PC-9 (cell line): ENCODE results near the gene VIM. TPM values are rescaled to one million over a fixed set of nuclear protein-coding genes. Genes with fewer than 3 reads are reported as not detected.

Experiments
- BruUV-seq: library from RNA; stranded (reverse); fragments of 400-500 nt; replicated peaks from 2 replicates; lab custom pipeline; 2021; lab: Mats Ljungman, UMichigan
- CTCF ChIA-PET: fragments of 300-600 bp; sonication (Branson Sonifier 250); formaldehyde crosslinking; loops from one replicate; lab custom pipeline; 2022; ENCODE audit warnings: antibody characterized with exemption; lab: Charles Lee
- POLR2A ChIA-PET: fragments of 300-600 bp; sonication (Branson Sonifier 250); formaldehyde crosslinking; loops from one replicate; lab custom pipeline; 2022; ENCODE audit warnings: antibody characterized with exemption; ENCODE audit not compliant: unreplicated experiment; lab: Charles Lee
- DNase-seq, 2 experiments: peaks; one replicate each; pipeline versions ENCODE4 v3.0.0 to v3.0.0-alpha.2; 2015 to 2022; ENCODE audit warnings: mixed read lengths in 1 of 2
- H2AFZ ChIP-seq: fragments of 200-600 bp; sonication (generic); 2 replicates; pipeline ENCODE4 v1.8.1; 2017; ENCODE audit warnings: antibody characterized with exemption
- H3F3A ChIP-seq: fragments of 200-600 bp; sonication (generic); 2 replicates; pipeline ENCODE4 v1.8.1; 2017; ENCODE audit warnings: antibody characterized with exemption, mild to moderate bottlenecking, low read depth; ENCODE audit not compliant: insufficient read depth
- H3K27ac ChIP-seq: fragments of 200-600 bp; sonication (generic); 2 replicates; pipeline ENCODE4 v1.6.1; 2016; ENCODE audit warnings: mixed run types
- H3K27me3 ChIP-seq: fragments of 200-600 bp; sonication (generic); 2 replicates; pipeline ENCODE4 v1.6.1; 2016; ENCODE audit warnings: low read depth, mixed run types; ENCODE audit not compliant: insufficient read depth
- H3K36me3 ChIP-seq: fragments of 200-600 bp; sonication (generic); 2 replicates; pipeline ENCODE4 v1.6.1; 2016; ENCODE audit warnings: low read depth, mixed run types
- H3K4me1 ChIP-seq: fragments of 200-600 bp; sonication (generic); replicated peaks from 2 replicates; pipeline ENCODE4 v1.6.1; 2016; ENCODE audit warnings: mixed run types; ENCODE audit not compliant: insufficient read depth
- H3K4me2 ChIP-seq: fragments of 200-600 bp; sonication (generic); 2 replicates; pipeline ENCODE4 v1.6.1; 2017; ENCODE audit warnings: mixed run types
- H3K4me3 ChIP-seq: fragments of 200-600 bp; sonication (generic); 2 replicates; pipeline ENCODE4 v1.6.1; 2016; ENCODE audit warnings: mixed run types
- H3K79me2 ChIP-seq: fragments of 200-600 bp; sonication (generic); 2 replicates; pipeline ENCODE4 v1.6.1; 2017; ENCODE audit warnings: low read depth, mixed run types
- H3K9me2 ChIP-seq: fragments of 200-600 bp; sonication (generic); 2 replicates; pipeline ENCODE4 v1.8.1; 2017; ENCODE audit warnings: mild to moderate bottlenecking; ENCODE audit not compliant: insufficient read depth
- H3K9me3 ChIP-seq: fragments of 200-600 bp; sonication (generic); 2 replicates; pipeline ENCODE4 v1.8.1; 2016; ENCODE audit warnings: low read depth; ENCODE audit not compliant: insufficient read depth
- H4K20me1 ChIP-seq: fragments of 200-600 bp; sonication (generic); 2 replicates; pipeline ENCODE4 v1.8.1; 2017; ENCODE audit not compliant: insufficient read depth
- CTCF ChIP-seq: fragments of 200-600 bp; sonication (generic); conservative IDR thresholded peaks from 2 replicates; pipeline ENCODE4 v1.6.1; 2017; ENCODE audit warnings: mixed run types, antibody characterized with exemption, mild to moderate bottlenecking, moderate library complexity
- EZH2 ChIP-seq: fragments of 200-600 bp; sonication (generic); IDR thresholded peaks from 2 replicates; pipeline ENCODE4 v1.8.0; 2017; ENCODE audit warnings: antibody characterized with exemption, low read depth
- intact Hi-C: fragments of 100-400 bp; cut with micrococcal nuclease; formaldehyde crosslinking; loops from one replicate; pipeline ENCODE4 v1.10.0; 2022; ENCODE audit not compliant: unreplicated experiment
- total RNA-seq: library from RNA; stranded (reverse); gene quantifications from 2 replicates; pipeline ENCODE4 v1.2.3, GENCODE V29; 2021

VIM gene
- total RNA-seq, 1 experiment from 2014 or later: 14.8 TPM

- no peaks in the 10 kb centered on the region for H3K36me3 ChIP-seq
- DNase-seq: no peak
- peak overlapping the region; percentile 56; the same call in 1 of the 2 replicates for H3K4me2 ChIP-seq
- H3K9me2 ChIP-seq: no peaks in the 10 kb centered on the region
- CTCF ChIA-PET: no interaction called here
- H3K4me1 ChIP-seq: peaks cover 9% of the 10 kb centered on the region
- H4K20me1 ChIP-seq: no peaks in the 10 kb centered on the region
- H3K79me2 ChIP-seq: no peaks in the 10 kb centered on the region
- no peak overlapping the region for H2AFZ ChIP-seq
- peaks cover 13% of the 10 kb centered on the region; the same call in 1 of the 2 replicates for H3K27me3 ChIP-seq
- no peak overlapping the region for H3K4me3 ChIP-seq
- TF ChIP-seq CTCF (peak; percentile 37; the same call in 1 of the 2 replicates), EZH2 (no peak)
- no peaks in the 10 kb centered on the region for H3K9me3 ChIP-seq
- POLR2A ChIA-PET: no interaction called here
- no TSS peak for BruUV-seq
- intact Hi-C loops: no loop called here
- peaks cover 14% of the 10 kb centered on the region for H3F3A ChIP-seq
- no peak overlapping the region for H3K27ac ChIP-seq
These were observed 512 bp upstream of the VIM start for GRCh38 chr10:17227367-17228090.

GRCh38 chr10:17229016-17229716 lies 1.1 kb downstream of the VIM start:
- Histone ChIP-seq H3K9me3 (no peaks in the 10 kb centered on the region), H3K79me2 (no peaks in the 10 kb centered on the region), H3K36me3 (no peaks in the 10 kb centered on the region), H2AFZ (peak overlapping the region; percentile 85), H4K20me1 (no peaks in the 10 kb centered on the region), H3K4me3 (peak overlapping the region; percentile 75), H3K4me2 (peak overlapping the region; percentile 86), H3K27ac (peak overlapping the region; percentile 87), H3K27me3 (peaks cover 13% of the 10 kb centered on the region; the same call in 1 of the 2 replicates), H3K9me2 (no peaks in the 10 kb centered on the region), H3F3A (peaks cover 14% of the 10 kb centered on the region), H3K4me1 (peaks cover 9% of the 10 kb centered on the region)
- ChIA-PET CTCF (interaction anchor here (0.9 kb wide), 1 partner anchor 9 kb away, joined by 4 read pairs; no protein-coding TSS in a partner anchor), POLR2A (interaction anchor here (0.5 to 0.6 kb wide), 2 partner anchors 219 to 365 kb away, joined by 4 to 5 read pairs; no protein-coding TSS in a partner anchor)
- DNase-seq: no peak
- no TSS peak for BruUV-seq
- TF ChIP-seq CTCF (no peak), EZH2 (no peak)
- intact Hi-C loops: no loop called here

- H3K9me2 ChIP-seq: no peaks in the 10 kb centered on the region
- POLR2A ChIA-PET: no interaction called here
These were observed 1.6 kb downstream of the VIM start for GRCh38 chr10:17229717-17229966.

More at GRCh38 chr10:17229717-17229966, 1.6 kb downstream of the VIM start:
- DNase-seq: no peak
- no peaks in the 10 kb centered on the region for H3K79me2 ChIP-seq
- no TSS peak for BruUV-seq
- H3F3A ChIP-seq: peaks cover 14% of the 10 kb centered on the region
- no peaks in the 10 kb centered on the region for H4K20me1 ChIP-seq
- TF ChIP-seq EZH2: no peak
- TF ChIP-seq CTCF: no peak
- peak overlapping the region; percentile 75 for H3K4me3 ChIP-seq
- intact Hi-C loops: no loop called here
- CTCF ChIA-PET: interaction anchor here (0.9 kb wide), 1 partner anchor 9 kb away, joined by 4 read pairs; no protein-coding TSS in a partner anchor
- H3K27me3 ChIP-seq: peaks cover 13% of the 10 kb centered on the region; the same call in 1 of the 2 replicates
- H3K9me3 ChIP-seq: no peaks in the 10 kb centered on the region
- peak overlapping the region; percentile 86 for H3K4me2 ChIP-seq
- peak overlapping the region; percentile 87 for H3K27ac ChIP-seq
- H3K4me1 ChIP-seq: peaks cover 9% of the 10 kb centered on the region
- H3K36me3 ChIP-seq: no peaks in the 10 kb centered on the region
- peak overlapping the region; percentile 85 for H2AFZ ChIP-seq
